ENCODE measurements around the gene SLA2. TPM values are rescaled to one million over a fixed set of nuclear protein-coding genes. Genes with fewer than 3 reads are reported as not detected.

Gene SLA2
- total and polyA plus RNA-seq, 8 donors, result 0.13 to 0.34 (median 0.22) TPM; not detected in 1

- DNase-seq, result no peak
- no peak overlapping the region for H3K27ac ChIP-seq
- intact Hi-C loops (cut with DNase I), result no loop called here
- peaks cover 0 to 24% (median 0%) of the 10 kb centered on the region in 3 donors for H3K36me3 ChIP-seq
- no peak overlapping the region for H3K4me3 ChIP-seq
- H3K4me1 ChIP-seq, result peaks cover 6% of the 10 kb centered on the region in 3 donors
- H3K27me3 ChIP-seq, result no peaks in the 10 kb centered on the region
- no peaks in the 10 kb centered on the region for H3K9me3 ChIP-seq
- ATAC-seq, result no peak
- TF ChIP-seq, protein P1, sequence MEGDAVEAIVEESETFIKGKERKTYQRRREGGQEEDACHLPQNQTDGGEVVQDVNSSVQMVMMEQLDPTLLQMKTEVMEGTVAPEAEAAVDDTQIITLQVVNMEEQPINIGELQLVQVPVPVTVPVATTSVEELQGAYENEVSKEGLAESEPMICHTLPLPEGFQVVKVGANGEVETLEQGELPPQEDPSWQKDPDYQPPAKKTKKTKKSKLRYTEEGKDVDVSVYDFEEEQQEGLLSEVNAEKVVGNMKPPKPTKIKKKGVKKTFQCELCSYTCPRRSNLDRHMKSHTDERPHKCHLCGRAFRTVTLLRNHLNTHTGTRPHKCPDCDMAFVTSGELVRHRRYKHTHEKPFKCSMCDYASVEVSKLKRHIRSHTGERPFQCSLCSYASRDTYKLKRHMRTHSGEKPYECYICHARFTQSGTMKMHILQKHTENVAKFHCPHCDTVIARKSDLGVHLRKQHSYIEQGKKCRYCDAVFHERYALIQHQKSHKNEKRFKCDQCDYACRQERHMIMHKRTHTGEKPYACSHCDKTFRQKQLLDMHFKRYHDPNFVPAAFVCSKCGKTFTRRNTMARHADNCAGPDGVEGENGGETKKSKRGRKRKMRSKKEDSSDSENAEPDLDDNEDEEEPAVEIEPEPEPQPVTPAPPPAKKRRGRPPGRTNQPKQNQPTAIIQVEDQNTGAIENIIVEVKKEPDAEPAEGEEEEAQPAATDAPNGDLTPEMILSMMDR (IDR thresholded peaks at IDR 0.05), result no peak
- FAIRE-seq, result no peak
- WGBS, 2 donors, result 97 to 99% methylated on average over 15 of the region's 15 CpGs
Observed at GRCh38 chr20:36578356-36579041, 67.5 kb downstream of the SLA2 start.

DNA sequence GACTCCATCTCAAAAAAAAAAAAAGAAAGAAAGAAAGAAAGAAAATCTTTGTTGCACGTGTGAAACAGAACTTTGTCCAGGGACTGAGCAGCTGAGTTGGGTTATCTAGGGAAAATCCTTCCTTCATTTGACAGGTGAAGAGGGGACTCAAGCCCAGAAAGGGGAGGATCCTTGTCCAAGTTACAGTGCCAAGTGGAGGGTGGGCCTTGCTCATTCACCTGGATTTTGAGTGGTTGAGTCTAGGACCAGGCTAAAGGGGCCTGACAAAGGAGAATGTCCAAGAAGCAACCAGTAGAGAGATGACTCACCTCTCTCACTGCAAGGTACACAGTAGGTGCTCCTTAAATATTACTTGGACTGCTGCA lies 69.9 kb downstream of the SLA2 start:
- FAIRE-seq (no peak), DNase-seq (no peak), ATAC-seq (no peak)
- H3K9me3 ChIP-seq, result no peaks in the 10 kb centered on the region
- H3K36me3 ChIP-seq, result peaks cover 0 to 19% (median 0%) of the 10 kb centered on the region in 3 donors
- intact Hi-C loops (cut with DNase I), result no loop called here
- TF ChIP-seq, protein P1 (IDR thresholded peaks at IDR 0.05), result no peak
- peak overlapping the region in 1 of 4 donors; percentile 84 for H3K4me3 ChIP-seq
- no peaks in the 10 kb centered on the region for H3K27me3 ChIP-seq
- WGBS, 2 donors, result 19 to 26% methylated on average over 1 of the region's 1 CpG
- peak overlapping the region; percentile 89 to 93 (median 90) for H3K27ac ChIP-seq
- peaks cover 6% of the 10 kb centered on the region in 3 donors for H3K4me1 ChIP-seq

DNA sequence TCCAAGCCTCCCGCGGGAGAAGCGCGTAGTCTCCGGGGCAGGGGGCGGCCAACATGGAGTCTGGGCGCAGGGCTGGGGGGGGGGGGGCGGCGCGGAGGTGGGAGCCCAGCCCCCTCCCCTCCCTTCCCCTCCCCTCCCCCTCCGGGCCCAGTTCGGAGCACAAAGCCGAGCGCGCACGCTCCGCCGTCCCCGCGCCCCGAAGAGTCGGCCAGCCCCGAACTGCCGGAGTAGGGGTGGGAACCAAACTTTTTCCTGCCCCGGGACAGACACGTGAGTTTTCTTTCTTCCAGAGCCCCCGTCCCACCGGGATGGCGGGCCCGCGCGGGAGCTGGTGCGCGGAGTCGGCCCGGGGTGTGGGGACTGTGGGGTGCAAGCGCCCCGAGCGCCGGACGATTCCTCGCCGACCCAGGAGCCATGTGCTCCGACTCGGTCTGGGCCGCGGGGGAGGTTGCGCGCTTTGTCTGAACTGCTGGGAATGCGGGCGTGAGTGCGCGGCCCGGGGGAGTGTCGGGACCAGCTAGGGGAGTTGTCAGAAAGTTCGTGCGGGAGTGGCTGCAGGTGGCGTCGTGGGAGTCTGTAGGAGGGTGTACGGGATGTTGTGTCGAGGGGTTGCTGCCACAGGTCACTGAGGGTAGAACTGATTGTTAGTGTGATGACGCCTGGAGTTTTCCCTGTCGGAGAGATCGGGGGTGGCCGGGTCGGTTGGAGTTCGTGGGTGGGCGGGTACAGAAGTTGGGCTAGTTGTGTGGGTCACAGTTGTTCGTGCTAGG lies 71.4 kb downstream of the SLA2 start:
- 1 to 2% methylated on average over 50 to 64 of the region's 69 CpGs for WGBS, 2 donors
- Histone ChIP-seq H3K4me3 (peak overlapping the region; percentile 63 to 84 (median 82)), H3K36me3 (peaks cover 0 to 7% (median 0%) of the 10 kb centered on the region in 3 donors), H3K4me1 (peaks cover 6% of the 10 kb centered on the region in 3 donors), H3K27me3 (no peaks in the 10 kb centered on the region), H3K27ac (peak overlapping the region; percentile 89 to 93 (median 90)), H3K9me3 (no peaks in the 10 kb centered on the region)
- TF ChIP-seq, protein P1 (IDR thresholded peaks at IDR 0.05), result no peak
- FAIRE-seq, result no peak
- intact Hi-C loops (cut with DNase I), result no loop called here
- peak; percentile 63 to 85 (median 70) for DNase-seq
- peak; percentile 44 to 60 (median 56) for ATAC-seq

- no peaks in the 10 kb centered on the region for H3K27me3 ChIP-seq
- H3K9me3 ChIP-seq, result no peaks in the 10 kb centered on the region
- H3K36me3 ChIP-seq, result peaks cover 0 to under 1% (median 0%) of the 10 kb centered on the region in 3 donors
- TF ChIP-seq, protein P1 (IDR thresholded peaks at IDR 0.05), result no peak
- FAIRE-seq (no peak), ATAC-seq (peak; percentile 15 to 28 (median 20)), DNase-seq (peak in 5 of 6 donors; percentile 33 to 83 (median 56))
- peaks cover 6% of the 10 kb centered on the region in 3 donors for H3K4me1 ChIP-seq
- H3K27ac ChIP-seq, result peak overlapping the region; percentile 89 to 93 (median 90)
- intact Hi-C loops (cut with DNase I), result no loop called here
- peak overlapping the region; percentile 63 to 84 (median 82) for H3K4me3 ChIP-seq
- WGBS, 2 donors, result 1% methylated on average over 25 to 53 of the region's 53 CpGs
Observed at GRCh38 chr20:36573798-36574365, 72.1 kb downstream of the SLA2 start.

Measured in pancreas (tissue), 10 donors.